ENCODE data around the gene ST3GAL5.
"Not testable (repeated sequence)": the region's sequence is repeated elsewhere in the genome, so short reads cannot be mapped to it uniquely, and the experiment has no call there.

The ST3GAL5 gene

DNA sequence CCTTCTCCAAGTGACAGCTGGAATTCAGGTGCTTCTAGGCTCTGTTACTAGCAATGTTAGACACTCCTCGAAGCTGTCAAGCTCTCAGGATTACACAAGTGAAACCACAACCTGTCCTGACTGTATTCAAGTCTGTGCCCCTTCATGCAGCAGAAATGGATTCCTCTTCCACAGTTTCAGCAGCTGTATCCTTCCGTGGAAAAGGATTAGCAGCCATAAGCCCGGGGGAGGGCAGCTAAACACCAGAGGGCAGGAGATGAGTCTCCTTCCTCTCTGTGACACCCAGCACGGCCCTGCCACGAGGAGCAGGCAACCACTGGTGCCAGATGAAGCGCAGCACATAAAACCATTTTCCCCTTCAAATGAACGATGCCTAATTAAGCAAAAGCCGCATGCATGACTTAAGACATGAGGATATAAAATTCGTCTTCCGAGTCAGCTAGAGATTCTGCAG lies 1.2 kb downstream of the ST3GAL5 start:
- no peak for DNase-seq (ENCODE audit: extremely low read depth, insufficient read length)
- peak overlapping the region; percentile 65 for H3K4me3 ChIP-seq (replicated peaks; ENCODE audit: low read depth, low read length)
- no peaks in the 10 kb centered on the region for H3K27me3 ChIP-seq (replicated peaks; ENCODE audit: control insufficient read depth, insufficient read depth, low read length)
- no peaks in the 10 kb centered on the region for H3K36me3 ChIP-seq (ENCODE audit: control insufficient read depth, insufficient read depth, low read length)
- peak; percentile 25 for TF ChIP-seq CTCF (IDR thresholded peaks at IDR 0.05; ENCODE audit: insufficient read depth, low read length, poor library complexity, severe bottlenecking)

DNA sequence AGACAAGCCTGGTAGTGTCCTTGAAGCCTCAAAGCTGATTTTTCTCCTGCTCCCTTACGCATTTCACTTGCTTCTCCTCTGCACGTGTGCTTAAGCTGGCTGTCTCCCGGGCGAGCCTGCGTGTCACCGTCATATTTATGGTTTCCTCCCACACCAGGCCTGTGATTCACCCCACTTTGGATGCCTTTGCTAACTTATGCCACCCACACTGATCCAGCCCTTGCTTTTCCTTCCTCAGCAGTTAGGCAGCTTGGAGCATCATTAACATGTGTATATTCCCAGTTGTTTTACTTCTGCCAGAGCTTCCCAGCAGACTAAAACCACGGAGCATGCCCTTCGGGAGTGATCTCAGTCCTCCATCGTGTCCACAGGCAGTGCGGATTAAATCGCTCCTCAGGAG lies 2.2 kb downstream of the ST3GAL5 start:
- no peak for DNase-seq (ENCODE audit: extremely low read depth, insufficient read length)
- H3K27me3 ChIP-seq (replicated peaks; ENCODE audit: control insufficient read depth, insufficient read depth, low read length) = no peaks in the 10 kb centered on the region
- no peak overlapping the region for H3K4me3 ChIP-seq (replicated peaks; ENCODE audit: low read depth, low read length)
- TF ChIP-seq CTCF (IDR thresholded peaks at IDR 0.05; ENCODE audit: insufficient read depth, low read length, poor library complexity, severe bottlenecking) = no peak
- no peaks in the 10 kb centered on the region for H3K36me3 ChIP-seq (ENCODE audit: control insufficient read depth, insufficient read depth, low read length)

- no peak for DNase-seq (ENCODE audit: extremely low read depth, insufficient read length)
- Histone ChIP-seq H3K27me3 (replicated peaks; ENCODE audit: control insufficient read depth, insufficient read depth, low read length) (no peaks in the 10 kb centered on the region), H3K4me3 (replicated peaks; ENCODE audit: low read depth, low read length) (no peak overlapping the region), H3K36me3 (ENCODE audit: control insufficient read depth, insufficient read depth, low read length) (no peaks in the 10 kb centered on the region)
- TF ChIP-seq CTCF (IDR thresholded peaks at IDR 0.05; ENCODE audit: insufficient read depth, low read length, poor library complexity, severe bottlenecking) = no peak
Observed at GRCh38 chr2:85886141-85886540, 2.6 kb downstream of the ST3GAL5 start.

- not testable (repeated sequence) for H3K4me3 ChIP-seq (replicated peaks; ENCODE audit: low read depth, low read length); H3K36me3 ChIP-seq (ENCODE audit: control insufficient read depth, insufficient read depth, low read length); DNase-seq (ENCODE audit: extremely low read depth, insufficient read length); H3K27me3 ChIP-seq (replicated peaks; ENCODE audit: control insufficient read depth, insufficient read depth, low read length)
Observed at GRCh38 chr2:85881781-85882180, 7.0 kb downstream of the ST3GAL5 start.

DNA sequence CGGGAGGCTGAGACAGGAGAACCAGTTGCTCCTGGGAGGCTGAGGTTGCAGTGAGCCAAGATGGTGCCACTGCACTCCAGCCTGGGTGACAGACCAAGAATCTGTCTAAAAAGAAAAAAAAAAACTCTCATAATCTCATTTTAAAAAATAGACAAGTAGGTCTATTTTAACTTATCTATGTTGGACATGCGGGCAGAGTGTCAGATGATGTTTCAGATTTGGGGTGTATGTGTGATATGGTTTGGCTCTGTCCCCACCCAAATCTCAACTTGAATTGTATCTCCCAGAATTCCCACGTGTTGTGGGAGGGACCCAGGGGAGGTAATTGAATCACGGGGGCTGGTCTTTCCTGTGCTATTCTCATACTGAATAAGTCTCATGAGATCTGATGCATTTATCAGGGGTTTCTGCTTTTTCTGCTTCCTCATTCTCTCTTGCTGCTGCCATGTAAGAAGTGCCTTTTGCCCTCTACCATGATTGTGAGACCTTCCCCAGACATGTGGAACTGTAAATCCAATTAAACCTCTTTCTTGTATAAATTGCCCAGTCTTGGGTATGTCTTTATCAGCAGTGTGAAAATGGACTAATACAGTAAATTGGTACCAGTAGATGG lies 8.0 kb downstream of the ST3GAL5 start:
- not testable (repeated sequence) for DNase-seq (ENCODE audit: extremely low read depth, insufficient read length); H3K36me3 ChIP-seq (ENCODE audit: control insufficient read depth, insufficient read depth, low read length); H3K4me3 ChIP-seq (replicated peaks; ENCODE audit: low read depth, low read length); H3K27me3 ChIP-seq (replicated peaks; ENCODE audit: control insufficient read depth, insufficient read depth, low read length)

DNA sequence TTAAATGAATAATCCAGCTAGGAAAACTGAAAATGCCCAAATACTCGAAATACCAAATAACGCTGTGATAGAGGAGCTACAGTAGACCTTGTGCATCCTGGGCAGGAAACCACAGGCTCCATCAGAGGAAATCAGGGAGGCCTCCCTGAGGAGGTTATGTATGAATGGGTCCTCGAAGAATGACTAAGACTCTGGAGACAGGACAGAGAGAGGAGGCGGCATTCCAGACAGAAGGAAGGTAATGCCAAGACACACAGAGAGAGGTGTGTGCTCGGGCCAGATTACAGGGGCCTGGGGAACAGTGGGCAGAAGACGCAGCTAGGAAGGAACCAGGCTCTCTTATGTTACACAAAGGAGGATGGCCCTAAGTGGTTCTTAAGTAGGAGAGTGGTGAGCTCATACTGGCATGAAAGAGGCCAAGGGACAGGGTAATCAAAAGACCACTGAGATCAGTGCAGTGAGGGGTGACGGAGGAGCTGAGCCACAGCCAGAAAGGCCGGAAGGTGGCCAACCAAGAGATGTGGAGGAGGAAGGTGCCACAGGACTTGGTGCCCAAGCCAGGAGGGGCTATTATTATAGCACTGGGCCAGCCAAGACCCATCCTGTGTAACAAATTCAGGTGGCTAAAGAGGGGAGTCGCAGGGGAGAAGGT lies 9.9 kb downstream of the ST3GAL5 start:
- Histone ChIP-seq H3K4me3 (replicated peaks; ENCODE audit: low read depth, low read length) (no peak overlapping the region), H3K36me3 (ENCODE audit: control insufficient read depth, insufficient read depth, low read length) (no peaks in the 10 kb centered on the region), H3K27me3 (replicated peaks; ENCODE audit: control insufficient read depth, insufficient read depth, low read length) (no peaks in the 10 kb centered on the region)
- no peak for TF ChIP-seq CTCF (IDR thresholded peaks at IDR 0.05; ENCODE audit: insufficient read depth, low read length, poor library complexity, severe bottlenecking)
- peak; percentile 34 for DNase-seq (ENCODE audit: extremely low read depth, insufficient read length)

All from GM06990 (cell line).